PC-9 (cell line): ENCODE measurements around the gene GPR4.

Experiments used
- CTCF ChIP-seq: fragments of 200-600 bp; sonication (generic); conservative IDR thresholded peaks from 2 replicates; pipeline ENCODE4 v1.6.1; 2017; ENCODE audit warnings: mixed run types, antibody characterized with exemption, mild to moderate bottlenecking, moderate library complexity
- EZH2 ChIP-seq: fragments of 200-600 bp; sonication (generic); IDR thresholded peaks from 2 replicates; pipeline ENCODE4 v1.8.0; 2017; ENCODE audit warnings: antibody characterized with exemption, low read depth

DNA sequence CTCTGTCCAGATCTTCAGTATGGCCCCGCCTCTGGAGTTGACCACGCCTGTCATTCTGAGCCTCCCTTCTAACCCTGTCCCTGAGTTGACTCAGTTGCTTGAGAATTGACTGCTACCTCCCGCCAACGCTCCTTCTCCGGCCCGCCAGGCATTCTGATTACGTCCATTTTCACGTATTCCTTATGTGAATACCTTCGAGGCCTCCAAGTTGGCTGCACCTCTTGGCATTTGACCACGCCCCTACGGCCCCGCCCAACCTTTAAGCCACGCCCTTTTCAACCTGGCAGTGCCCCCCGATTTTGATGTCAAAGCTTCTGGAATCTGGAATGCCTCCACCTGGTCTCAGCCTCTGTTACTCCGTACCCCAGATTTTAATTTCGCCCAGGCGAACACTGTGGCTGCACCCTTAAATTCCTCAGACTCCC, 38.8 kb upstream of the GPR4 start:
- TF ChIP-seq CTCF (no peak), EZH2 (no peak)
